GM18511 (cell line): ENCODE measurements around the gene SNAP47.

Source experiments
- ATAC-seq: cut with Tn5 transposase; IDR thresholded peaks from one replicate; pipeline ENCODE4 v1.9.1; 2021; ENCODE audit warnings: mild to moderate bottlenecking, moderate library complexity; ENCODE audit not compliant: unreplicated experiment

The SNAP47 gene

GRCh38 chr1:227748496-227749182 lies 13.4 kb downstream of the SNAP47 start:
- no peak for ATAC-seq

- no peak for ATAC-seq
Measured at GRCh38 chr1:227749225-227749624, 14.0 kb downstream of the SNAP47 start.

GRCh38 chr1:227749916-227750710 lies 14.9 kb downstream of the SNAP47 start:
- no peak for ATAC-seq

GRCh38 chr1:227753999-227754711 lies 18.9 kb downstream of the SNAP47 start:
- no peak for ATAC-seq

- no peak for ATAC-seq
Measured at GRCh38 chr1:227754958-227755357, 19.7 kb downstream of the SNAP47 start.

- peak; percentile 39 for ATAC-seq
Measured at GRCh38 chr1:227756172-227756959, 21.1 kb downstream of the SNAP47 start.

- no peak for ATAC-seq
Measured at GRCh38 chr1:227757781-227758180, 22.5 kb downstream of the SNAP47 start.

GRCh38 chr1:227758366-227758765 lies 23.1 kb downstream of the SNAP47 start:
- peak; percentile 58 for ATAC-seq

- ATAC-seq: no peak
Measured at GRCh38 chr1:227759341-227760300, 24.4 kb downstream of the SNAP47 start.

- no peak for ATAC-seq
Measured at GRCh38 chr1:227760377-227760776, 25.1 kb downstream of the SNAP47 start.

GRCh38 chr1:227761621-227762230 lies 26.5 kb downstream of the SNAP47 start:
- no peak for ATAC-seq

GRCh38 chr1:227762231-227762911 lies 27.1 kb downstream of the SNAP47 start:
- ATAC-seq: peak; percentile 75

GRCh38 chr1:227763246-227764018 lies 28.2 kb downstream of the SNAP47 start:
- ATAC-seq: no peak

- no peak for ATAC-seq
Measured at GRCh38 chr1:227764019-227764391, 28.8 kb downstream of the SNAP47 start.

- ATAC-seq: no peak
Measured at GRCh38 chr1:227765261-227766014, 30.2 kb downstream of the SNAP47 start.

GRCh38 chr1:227766015-227766634 lies 30.9 kb downstream of the SNAP47 start:
- ATAC-seq: peak; percentile 38
